Lung (tissue), 12 donors: Measurements from ENCODE around the gene NHSL1. TPM values are rescaled to one million over a fixed set of nuclear protein-coding genes. Genes with fewer than 3 reads are reported as not detected.

Experiments used
- ATAC-seq: fragments of 200-7000 bp; cut with Tn5 transposase; one replicate; pipeline ENCODE4 v1.9.1; 2020; ENCODE audit warnings: moderate number of reproducible peaks; ENCODE audit not compliant: insufficient read depth, low FRiP score
- DNase-seq, 3 donors: peaks; one replicate each; pipeline ENCODE4 v3.0.0-alpha.2; 2013 to 2017
- H3K27ac ChIP-seq, 2 donors: one replicate each; pipeline ENCODE4 v1.5.1; 2013; ENCODE audit warnings: mild to moderate bottlenecking in 2 of 2, moderate library complexity in 2 of 2, control low read depth in 1 of 2, inconsistent platforms in 1 of 2, low read depth in 1 of 2, low read length in 1 of 2
- H3K27me3 ChIP-seq, 3 donors: one replicate each; pipeline ENCODE4 v1.5.1; 2013; ENCODE audit warnings: low read length in 2 of 3; ENCODE audit not compliant: control insufficient read depth in 3 of 3, insufficient read depth in 3 of 3
- H3K36me3 ChIP-seq, 4 donors: one replicate each; pipeline ENCODE4 v1.5.1; 2013; ENCODE audit warnings: low read length in 4 of 4, mild to moderate bottlenecking in 1 of 4, moderate library complexity in 1 of 4; ENCODE audit not compliant: control insufficient read depth in 4 of 4, insufficient read depth in 4 of 4
- H3K4me1 ChIP-seq, 5 donors: one replicate each; pipeline ENCODE4 v1.5.1; 2013; ENCODE audit warnings: low read length in 5 of 5, mild to moderate bottlenecking in 2 of 5, moderate library complexity in 1 of 5; ENCODE audit not compliant: control insufficient read depth in 5 of 5, insufficient read depth in 5 of 5
- H3K4me3 ChIP-seq: one replicate; pipeline ENCODE4 v1.5.1; 2013; ENCODE audit warnings: mild to moderate bottlenecking, control low read depth, moderate library complexity
- H3K9ac ChIP-seq, 2 donors: one replicate each; pipeline ENCODE4 v1.5.1; 2013; ENCODE audit warnings: low read length in 2 of 2, control low read depth in 1 of 2; ENCODE audit not compliant: insufficient read depth in 1 of 2
- H3K9me3 ChIP-seq, 4 donors: one replicate each; pipeline ENCODE4 v1.5.1; 2013; ENCODE audit warnings: low read length in 3 of 4, mild to moderate bottlenecking in 1 of 4, moderate library complexity in 1 of 4; ENCODE audit not compliant: control insufficient read depth in 4 of 4, insufficient read depth in 3 of 4
- WGBS, 2 donors: extraction: QIAGEN DNeasy Blood & Tissue Kit; methylation state at CpG; one replicate each; pipeline ENCODE4 v1.1.7; 2013; 5-methylcytosine and 5-hydroxymethylcytosine counted together
- polyA plus RNA-seq, 2 donors: library from polyadenylated mRNA; stranded (reverse); fragments of 200-250 nt; gene quantifications; one replicate each; pipeline ENCODE4 v1.2.1, GENCODE V29; 2013
- total RNA-seq, 2 donors: library from RNA; depleted of rRNA in 1 of 2; stranded (reverse); fragments of >200 nt in 1 of 2; gene quantifications; one replicate each; pipeline ENCODE4 v1.2.1, GENCODE V29; 2014 to 2021
- TF ChIP-seq, protein P1 (sequence below): IDR thresholded peaks from 2 replicates; pipeline ENCODE4 v1.5.1; 2012; ENCODE audit warnings: mild to moderate bottlenecking; ENCODE audit errors: control extremely low read depth, extremely low read depth
- donor health status: control.
- donor health status: control.
- donor health status: Bipolar disorder and iron deficiency.
- donor health status: healthy.
- donor health status: DM: yes; HTN: yes; CAD: no.

Gene NHSL1
- total and polyA plus RNA-seq, 4 donors = 5.2 to 53.7 (median 30.4) TPM

DNA sequence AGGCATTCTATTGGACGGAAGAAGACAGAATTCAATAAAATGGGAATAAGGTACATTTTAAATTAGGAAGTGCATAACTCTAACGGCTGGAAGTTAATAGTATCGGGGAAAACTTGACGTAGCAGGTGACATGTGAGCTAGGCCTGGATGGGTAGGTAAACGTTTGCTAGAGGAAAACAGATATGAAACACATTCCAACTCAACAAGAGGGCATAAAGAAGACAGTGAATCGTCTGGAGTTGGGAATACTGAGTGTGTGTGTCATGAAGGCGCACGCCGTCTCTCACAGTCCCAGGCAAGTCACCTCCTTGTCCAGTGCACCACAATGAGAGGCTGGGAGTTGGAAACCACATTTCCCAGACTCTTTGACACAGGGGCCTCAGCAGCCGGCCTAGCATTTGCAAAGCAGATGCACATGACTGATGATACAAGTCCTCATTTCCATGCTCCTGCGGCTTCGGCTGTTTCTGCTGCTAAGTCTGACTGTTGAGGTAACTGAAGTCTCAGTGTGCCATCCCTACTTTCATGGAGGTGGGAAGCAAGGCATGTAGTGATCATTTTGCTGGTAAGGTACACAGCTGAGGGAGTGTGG is 16.5 kb upstream of the NHSL1 start:
- Histone ChIP-seq H3K4me1 (peaks cover 0 to 7% (median 0%) of the 10 kb centered on the region in 5 donors), H3K27ac (no peak overlapping the region), H3K36me3 (peaks cover 0 to 6% (median under 1%) of the 10 kb centered on the region in 4 donors), H3K9me3 (peaks cover 0 to 4% (median 0%) of the 10 kb centered on the region in 4 donors), H3K27me3 (no peaks in the 10 kb centered on the region), H3K4me3 (no peak overlapping the region), H3K9ac (no peak overlapping the region)
- ATAC-seq (no peak), DNase-seq (no peak)
- WGBS, 2 donors = 91 to 94% methylated on average over 12 of the region's 12 CpGs
- TF ChIP-seq, protein P1, sequence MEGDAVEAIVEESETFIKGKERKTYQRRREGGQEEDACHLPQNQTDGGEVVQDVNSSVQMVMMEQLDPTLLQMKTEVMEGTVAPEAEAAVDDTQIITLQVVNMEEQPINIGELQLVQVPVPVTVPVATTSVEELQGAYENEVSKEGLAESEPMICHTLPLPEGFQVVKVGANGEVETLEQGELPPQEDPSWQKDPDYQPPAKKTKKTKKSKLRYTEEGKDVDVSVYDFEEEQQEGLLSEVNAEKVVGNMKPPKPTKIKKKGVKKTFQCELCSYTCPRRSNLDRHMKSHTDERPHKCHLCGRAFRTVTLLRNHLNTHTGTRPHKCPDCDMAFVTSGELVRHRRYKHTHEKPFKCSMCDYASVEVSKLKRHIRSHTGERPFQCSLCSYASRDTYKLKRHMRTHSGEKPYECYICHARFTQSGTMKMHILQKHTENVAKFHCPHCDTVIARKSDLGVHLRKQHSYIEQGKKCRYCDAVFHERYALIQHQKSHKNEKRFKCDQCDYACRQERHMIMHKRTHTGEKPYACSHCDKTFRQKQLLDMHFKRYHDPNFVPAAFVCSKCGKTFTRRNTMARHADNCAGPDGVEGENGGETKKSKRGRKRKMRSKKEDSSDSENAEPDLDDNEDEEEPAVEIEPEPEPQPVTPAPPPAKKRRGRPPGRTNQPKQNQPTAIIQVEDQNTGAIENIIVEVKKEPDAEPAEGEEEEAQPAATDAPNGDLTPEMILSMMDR = no peak

DNA sequence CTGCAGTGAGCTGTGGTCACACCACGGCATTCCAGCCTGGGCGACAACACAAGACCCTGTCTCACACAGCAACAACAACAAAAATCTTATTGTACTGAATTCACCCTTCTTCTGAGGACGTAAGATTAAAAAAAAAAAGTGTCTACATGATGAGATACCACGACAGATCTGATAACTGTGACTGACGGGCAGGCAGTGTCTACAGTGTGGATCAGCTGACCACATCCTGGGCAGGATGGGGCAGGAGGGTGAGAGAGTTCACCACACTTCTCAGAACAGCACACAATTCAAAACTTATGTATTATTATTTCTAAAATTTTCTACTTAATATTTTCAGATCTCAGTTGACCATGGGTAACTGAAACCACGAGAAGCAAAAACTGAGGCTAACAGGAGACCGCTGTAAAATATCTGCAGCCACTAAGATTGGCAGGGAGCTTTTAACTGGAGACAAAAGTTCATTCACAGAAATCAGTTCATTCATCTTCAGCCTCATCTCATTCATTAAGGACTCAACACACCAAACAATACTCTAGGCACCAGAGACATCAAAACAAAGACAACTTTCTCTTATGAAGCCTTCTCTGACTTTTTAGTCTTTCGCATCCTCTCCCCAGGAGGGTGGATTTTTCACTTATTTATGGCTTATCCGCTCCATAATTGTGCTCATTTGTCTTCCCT is 15.7 kb upstream of the NHSL1 start:
- no peak for DNase-seq
- 72 to 86% methylated on average over 9 of the region's 9 CpGs for WGBS, 2 donors

DNA sequence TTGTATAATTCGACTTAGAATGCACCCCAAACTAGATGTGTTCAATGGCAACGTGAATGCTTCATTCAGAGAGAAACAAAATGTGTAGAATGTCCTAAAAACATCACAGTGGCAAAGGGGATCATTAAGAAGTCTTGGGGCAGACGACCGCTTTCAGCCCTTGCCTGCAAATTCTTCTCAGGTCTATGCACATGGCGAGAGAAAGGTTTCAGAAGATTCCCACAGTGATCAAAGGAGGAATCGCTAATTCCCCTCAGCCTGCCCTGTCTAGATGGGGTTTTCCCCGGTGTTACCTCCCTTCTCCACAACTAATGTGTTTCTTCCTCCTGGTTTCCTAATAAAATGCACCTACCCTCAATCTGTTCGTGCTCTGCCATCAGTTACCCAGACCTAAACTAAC is 13.3 kb upstream of the NHSL1 start:
- 77 to 88% methylated on average over 8 of the region's 8 CpGs for WGBS, 2 donors
- H3K9me3 ChIP-seq = peaks cover 0 to 1% (median 0%) of the 10 kb centered on the region in 4 donors

More for the DNA sequence above, 15.7 kb upstream of the NHSL1 start:
- H3K36me3 ChIP-seq = peaks cover 0 to 6% (median under 1%) of the 10 kb centered on the region in 4 donors
- H3K27me3 ChIP-seq = no peaks in the 10 kb centered on the region
- ATAC-seq = peak; percentile 43
- TF ChIP-seq, protein P1 = no peak
- H3K4me1 ChIP-seq = peaks cover 0 to 7% (median 0%) of the 10 kb centered on the region in 5 donors
- H3K27ac ChIP-seq = no peak overlapping the region
- no peak overlapping the region for H3K4me3 ChIP-seq
- H3K9me3 ChIP-seq = peaks cover 0 to 4% (median 0%) of the 10 kb centered on the region in 4 donors
- no peak overlapping the region for H3K9ac ChIP-seq

More for the DNA sequence above, 13.3 kb upstream of the NHSL1 start:
- Histone ChIP-seq H3K9ac (no peak overlapping the region), H3K27me3 (no peaks in the 10 kb centered on the region), H3K4me3 (no peak overlapping the region), H3K36me3 (peaks cover 0 to 6% (median under 1%) of the 10 kb centered on the region in 4 donors), H3K27ac (no peak overlapping the region), H3K4me1 (peaks cover 0 to 7% (median under 1%) of the 10 kb centered on the region in 5 donors)
- ATAC-seq (no peak), DNase-seq (no peak)
- TF ChIP-seq, protein P1 = no peak
